GM13977 (cell line): ENCODE measurements around the gene HRCT1.

Experiments used
- DNase-seq: peaks from one replicate; pipeline ENCODE4 v3.0.0; 2012; ENCODE audit warnings: low spot score
- in situ Hi-C: fragments of 300-500 bp; cut with MboI; formaldehyde crosslinking; loops from one replicate; pipeline ENCODE4 v1.12.0; 2022; ENCODE audit warnings: low sequenced_read_pairs, low pct_unique_long_range_greater_than_20kb, mixed read lengths, inconsistent platforms; ENCODE audit not compliant: unreplicated experiment
- TF ChIP-seq, protein P1 (sequence below): IDR thresholded peaks from 2 replicates; pipeline ENCODE4 v1.5.1; 2012; ENCODE audit warnings: mild to moderate bottlenecking, control low read depth; ENCODE audit not compliant: insufficient read depth; ENCODE audit errors: extremely low read depth, missing control alignments

HRCT1 gene

DNA sequence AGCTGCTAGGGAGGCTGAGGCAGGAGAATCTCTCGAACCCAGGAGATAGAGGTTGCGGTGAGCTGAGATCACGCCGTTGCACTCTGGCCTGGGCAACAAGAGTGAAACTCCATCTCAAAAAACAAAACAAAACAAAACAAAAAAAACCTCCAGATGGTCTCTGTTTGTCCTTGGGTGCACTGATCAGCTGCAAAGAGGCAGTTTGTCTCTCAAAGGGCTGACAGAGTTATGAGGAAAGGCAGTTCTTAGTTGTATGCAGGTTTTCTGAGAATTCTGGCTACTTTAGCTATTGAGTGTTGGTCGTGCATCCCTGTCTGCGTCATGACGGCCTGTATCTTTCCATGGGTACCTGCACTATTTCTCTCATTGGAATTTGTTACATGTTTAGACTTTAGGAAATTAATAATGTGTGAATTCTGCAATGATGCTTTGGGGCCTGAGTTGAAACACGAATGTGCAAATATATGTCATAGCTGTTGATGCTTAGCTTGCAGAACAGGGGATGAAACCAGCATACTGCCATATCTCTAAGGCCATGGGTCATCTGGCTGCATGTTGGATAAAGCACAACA, 33.8 kb downstream of the HRCT1 start:
- DNase-seq: no peak
- in situ Hi-C loops: no loop called here
- TF ChIP-seq, protein P1, sequence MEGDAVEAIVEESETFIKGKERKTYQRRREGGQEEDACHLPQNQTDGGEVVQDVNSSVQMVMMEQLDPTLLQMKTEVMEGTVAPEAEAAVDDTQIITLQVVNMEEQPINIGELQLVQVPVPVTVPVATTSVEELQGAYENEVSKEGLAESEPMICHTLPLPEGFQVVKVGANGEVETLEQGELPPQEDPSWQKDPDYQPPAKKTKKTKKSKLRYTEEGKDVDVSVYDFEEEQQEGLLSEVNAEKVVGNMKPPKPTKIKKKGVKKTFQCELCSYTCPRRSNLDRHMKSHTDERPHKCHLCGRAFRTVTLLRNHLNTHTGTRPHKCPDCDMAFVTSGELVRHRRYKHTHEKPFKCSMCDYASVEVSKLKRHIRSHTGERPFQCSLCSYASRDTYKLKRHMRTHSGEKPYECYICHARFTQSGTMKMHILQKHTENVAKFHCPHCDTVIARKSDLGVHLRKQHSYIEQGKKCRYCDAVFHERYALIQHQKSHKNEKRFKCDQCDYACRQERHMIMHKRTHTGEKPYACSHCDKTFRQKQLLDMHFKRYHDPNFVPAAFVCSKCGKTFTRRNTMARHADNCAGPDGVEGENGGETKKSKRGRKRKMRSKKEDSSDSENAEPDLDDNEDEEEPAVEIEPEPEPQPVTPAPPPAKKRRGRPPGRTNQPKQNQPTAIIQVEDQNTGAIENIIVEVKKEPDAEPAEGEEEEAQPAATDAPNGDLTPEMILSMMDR: no peak

DNA sequence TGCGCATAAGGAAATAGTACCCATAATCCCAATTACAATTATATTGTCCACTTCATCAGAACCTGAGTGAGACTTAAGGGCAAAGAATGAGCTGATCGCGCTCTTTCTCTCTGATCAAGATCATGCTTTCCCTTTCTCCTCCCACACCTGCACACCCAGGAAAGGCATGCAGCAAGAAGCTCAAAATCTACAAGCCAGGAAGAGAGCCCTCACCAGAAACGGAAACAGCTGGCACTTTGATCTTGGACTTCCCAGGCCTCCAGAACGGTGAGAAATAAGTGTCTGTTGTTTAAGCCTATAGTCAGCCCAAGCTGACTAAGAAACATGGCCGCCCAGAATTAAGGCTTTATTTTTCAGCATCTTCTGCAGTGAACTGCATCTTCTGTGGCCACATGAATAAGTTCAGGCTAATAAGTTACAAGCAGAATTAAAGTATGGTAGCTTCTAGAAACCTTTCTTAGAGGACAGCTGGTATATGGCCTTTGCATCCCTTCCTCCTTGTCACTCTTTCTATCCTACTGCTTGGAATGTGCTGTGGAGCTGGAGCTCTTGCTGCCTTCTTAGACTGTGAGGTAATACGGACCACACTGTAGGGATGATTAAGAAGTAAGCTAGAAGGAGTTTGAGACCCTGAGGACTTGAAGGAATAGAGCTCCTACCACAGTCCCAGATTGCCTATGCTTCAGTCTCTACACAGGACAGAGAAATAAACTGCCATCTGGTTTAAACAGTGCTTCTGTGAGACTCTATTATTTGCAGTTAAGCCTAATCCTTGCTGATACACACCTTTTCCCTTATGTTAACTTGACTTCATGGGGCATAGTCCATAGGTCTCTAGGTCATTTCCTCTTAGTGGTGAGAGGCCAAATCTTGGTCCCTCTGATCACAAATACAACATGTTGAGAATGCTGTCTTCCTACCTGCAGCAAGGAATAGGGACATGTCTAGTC, 34.7 kb downstream of the HRCT1 start:
- DNase-seq: no peak
- in situ Hi-C loops: no loop called here

DNA sequence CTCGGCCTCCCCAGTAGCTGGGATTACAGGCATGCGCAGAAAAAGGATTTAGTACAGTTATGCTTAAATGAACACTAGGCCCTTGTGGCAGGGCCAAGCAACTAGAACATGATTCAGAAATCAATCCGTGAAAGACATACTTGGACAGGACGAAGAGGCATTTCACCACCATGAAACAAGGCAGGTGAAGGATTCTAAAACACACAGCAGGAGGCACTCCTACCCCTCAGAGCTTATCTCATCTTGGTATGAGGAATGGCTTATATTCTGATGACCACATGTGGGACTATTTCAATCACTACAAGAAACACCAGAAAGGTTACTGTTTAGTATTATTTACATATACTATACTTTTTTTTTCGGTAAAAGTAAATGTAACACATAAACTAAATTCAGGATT, 36.3 kb downstream of the HRCT1 start:
- in situ Hi-C loops: no loop called here
- DNase-seq: no peak
- TF ChIP-seq, protein P1: no peak

More for the DNA sequence above, 34.7 kb downstream of the HRCT1 start:
- TF ChIP-seq, protein P1: no peak

DNA sequence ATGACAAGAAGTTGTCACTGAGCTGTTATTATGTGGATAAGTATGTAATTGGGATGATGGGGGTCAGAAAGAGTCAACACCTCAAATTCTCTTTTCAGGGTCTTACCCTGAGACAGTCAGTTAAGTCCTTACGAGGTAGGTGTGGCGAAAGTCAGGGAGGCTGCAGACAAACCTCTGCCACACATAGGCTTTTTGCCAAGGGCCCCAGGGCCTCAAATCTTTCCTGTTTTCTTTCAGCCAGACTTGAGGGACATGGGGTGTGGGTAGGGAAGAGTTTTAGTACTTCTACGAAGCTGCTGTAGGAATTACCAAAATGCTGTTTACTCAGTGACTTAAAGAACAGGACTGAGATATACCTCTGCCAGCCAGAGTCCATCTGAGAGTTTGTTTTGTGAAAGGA, 38.2 kb downstream of the HRCT1 start:
- in situ Hi-C loops: no loop called here
- no peak for DNase-seq
- TF ChIP-seq, protein P1: no peak

DNA sequence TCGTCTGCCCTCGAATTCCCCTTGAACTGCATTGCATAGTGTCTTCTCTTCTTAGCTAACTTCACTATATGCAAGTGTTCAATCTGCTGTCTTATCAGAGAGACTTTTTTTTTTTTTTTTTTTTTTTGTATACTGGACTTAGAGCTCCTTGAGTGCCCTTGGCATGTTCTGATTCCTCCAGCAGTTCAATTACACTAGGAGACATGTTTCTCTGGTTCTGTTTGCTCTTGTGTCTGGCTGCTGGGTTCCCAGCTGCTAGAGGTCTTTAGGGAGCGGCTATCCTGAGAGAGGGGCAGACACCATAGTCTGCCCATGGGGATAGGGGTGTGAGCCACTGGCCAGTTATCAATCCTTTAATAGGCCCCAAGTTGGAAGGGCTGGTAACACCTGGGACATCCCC, 38.8 kb downstream of the HRCT1 start:
- TF ChIP-seq, protein P1: no peak
- in situ Hi-C loops: no loop called here
- DNase-seq: no peak

DNA sequence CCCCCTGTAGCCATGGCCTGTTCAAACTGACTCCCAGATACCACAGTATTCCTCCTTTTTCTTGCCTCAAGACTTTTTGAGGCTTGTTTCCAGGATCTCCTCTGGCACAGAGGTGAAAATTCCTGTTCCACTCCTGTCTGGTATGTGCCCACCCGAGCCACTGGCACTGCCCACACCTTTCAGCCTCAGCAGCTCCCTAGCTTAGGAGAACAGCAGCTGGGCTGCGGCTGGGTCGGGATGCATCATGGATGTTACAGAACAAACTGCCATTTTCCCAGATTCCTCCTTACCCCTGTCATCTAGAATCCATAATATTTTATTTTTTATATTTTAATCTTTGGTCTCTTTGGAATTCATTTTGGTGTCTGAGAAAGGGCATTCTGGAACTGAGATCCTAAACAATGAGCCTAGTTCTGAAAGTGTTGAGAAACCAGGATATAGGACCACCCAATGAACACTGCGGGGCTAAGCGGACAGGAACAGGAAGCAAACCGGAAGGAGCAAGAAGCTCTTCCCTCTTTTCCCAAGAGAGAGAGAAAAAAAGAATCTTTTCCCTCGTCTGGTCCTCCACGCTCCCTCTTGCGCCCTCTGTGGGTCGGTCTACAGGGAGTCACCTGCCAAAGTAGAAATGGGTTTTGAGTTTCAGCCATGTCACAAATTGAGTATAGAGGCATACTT, 39.5 kb downstream of the HRCT1 start:
- DNase-seq: peak; percentile 62
- in situ Hi-C loops: no loop called here
- TF ChIP-seq, protein P1: peak; percentile 91
